Spleen (tissue), 11 donors: Measurements from ENCODE around the gene UFSP2. TPM values are rescaled to one million over a fixed set of nuclear protein-coding genes. Genes with fewer than 3 reads are reported as not detected.

ENCODE experiments used
- DNase-seq: peaks from one replicate; pipeline ENCODE4 v3.0.0-alpha.2; 2020
- H3K27ac ChIP-seq, 8 donors: fragments of 200-600 bp; sonication (generic) in 7 of 8; 1 replicate in 4 of 8; 2 replicates in 4 of 8; pipeline versions ENCODE4 v1.5.0 to v1.8.0; 2016 to 2021; ENCODE audit warnings: inconsistent platforms in 4 of 8, mild to moderate bottlenecking in 4 of 8, moderate library complexity in 1 of 8
- H3K27me3 ChIP-seq, 7 donors: fragments of 200-600 bp; sonication (generic) in 6 of 7; replicated peaks in 1 of 7; 1 replicate in 4 of 7; 2 replicates in 3 of 7; pipeline versions ENCODE4 v1.5.0 to v1.8.0; 2016 to 2021; ENCODE audit warnings: inconsistent platforms in 3 of 7, mild to moderate bottlenecking in 1 of 7
- H3K36me3 ChIP-seq, 6 donors: fragments of 200-600 bp; sonication (generic) in 5 of 6; 1 replicate in 4 of 6; 2 replicates in 2 of 6; pipeline versions ENCODE4 v1.5.0 to v1.8.0; 2016 to 2021; ENCODE audit warnings: inconsistent platforms in 2 of 6
- H3K4me1 ChIP-seq, 6 donors: fragments of 200-600 bp; sonication (generic) in 5 of 6; 1 replicate in 3 of 6; 2 replicates in 3 of 6; pipeline versions ENCODE4 v1.5.0 to v1.8.0; 2016 to 2021; ENCODE audit warnings: inconsistent platforms in 3 of 6
- H3K4me3 ChIP-seq, 8 donors: fragments of 200-600 bp; sonication (generic) in 7 of 8; 1 replicate in 4 of 8; 2 replicates in 4 of 8; pipeline versions ENCODE4 v1.5.0 to v1.8.0; 2016 to 2021; ENCODE audit warnings: inconsistent platforms in 4 of 8, mild to moderate bottlenecking in 4 of 8, moderate library complexity in 2 of 8
- H3K9me3 ChIP-seq, 8 donors: fragments of 200-600 bp; sonication (generic) in 7 of 8; 1 replicate in 4 of 8; 2 replicates in 4 of 8; pipeline versions ENCODE4 v1.5.0 to v1.8.0; 2016 to 2021; ENCODE audit warnings: inconsistent platforms in 4 of 8
- POLR2A ChIP-seq, 3 donors: fragments of 450-650 bp; IDR thresholded peaks; one replicate each; pipeline ENCODE4 v1.5.1; 2017; ENCODE audit warnings: antibody characterized with exemption in 3 of 3, mild to moderate bottlenecking in 1 of 3
- POLR2AphosphoS5 ChIP-seq, 3 donors: sonication (generic); formaldehyde crosslinking; IDR thresholded peaks; one replicate each; pipeline ENCODE4 v1.5.1; 2017; ENCODE audit warnings: antibody characterized with exemption in 3 of 3
- WGBS, 5 donors: extraction: QIAGEN DNeasy Blood & Tissue Kit in 3 of 5; methylation state at CpG; one replicate each; pipeline versions ENCODE4 v1.1.5 to v1.1.7; 2013 to 2018; 5-methylcytosine and 5-hydroxymethylcytosine counted together
- intact Hi-C: fragments of 100-400 bp; cut with DNase I; formaldehyde crosslinking; loops from one replicate; pipeline ENCODE4 v1.15.0; 2023; ENCODE audit warnings: low total_unique reads
- polyA plus RNA-seq, 3 donors: library from polyadenylated mRNA; stranded (reverse); fragments of 200-250 nt; gene quantifications; one replicate each; pipeline ENCODE4 v1.2.1, GENCODE V29; 2013
- total RNA-seq, 7 donors: library from RNA; depleted of rRNA in 3 of 7; stranded (reverse); fragments of >200 nt in 3 of 7; fragmentation: NEBNext Ultra II Directional in 4 of 7; extraction: Animal tissue kit (Norgen Biotek cat#: 25700) in 4 of 7; gene quantifications; one replicate each; pipeline versions ENCODE4 v1.1.0 to v1.2.1, GENCODE V29; 2016 to 2021
- TF ChIP-seq, protein P1 (sequence below), 11 experiments: fragments of 200-600 bp in 7 of 11; fragments of 450-650 bp in 4 of 11; sonication (generic) in 4 of 11; IDR thresholded peaks in 8 of 11; conservative IDR thresholded peaks in 3 of 11; 1 replicate in 7 of 11; 2 replicates in 4 of 11; pipeline versions ENCODE4 v1.4.0 to v1.8.0; 2016 to 2021; ENCODE audit warnings: antibody characterized with exemption in 11 of 11, inconsistent platforms in 4 of 11, mild to moderate bottlenecking in 1 of 11
- donor health status: healthy with polysubstance abuse.
- donor health status: DM: no; HTN: no; CAD: no; lungs with moderate emphysema.
- donor health status: DM: no; HTN: no; CAD: no.
- donor health status: Bipolar disorder and iron deficiency.
- donor health status: healthy.
- donor health status: DM: no; HTN: no; CAD: no.
- donor health status: DM: yes; HTN: yes; CAD: no.

The UFSP2 gene
- total and polyA plus RNA-seq, 10 donors: 11.0 to 44.1 (median 25.0) TPM

DNA sequence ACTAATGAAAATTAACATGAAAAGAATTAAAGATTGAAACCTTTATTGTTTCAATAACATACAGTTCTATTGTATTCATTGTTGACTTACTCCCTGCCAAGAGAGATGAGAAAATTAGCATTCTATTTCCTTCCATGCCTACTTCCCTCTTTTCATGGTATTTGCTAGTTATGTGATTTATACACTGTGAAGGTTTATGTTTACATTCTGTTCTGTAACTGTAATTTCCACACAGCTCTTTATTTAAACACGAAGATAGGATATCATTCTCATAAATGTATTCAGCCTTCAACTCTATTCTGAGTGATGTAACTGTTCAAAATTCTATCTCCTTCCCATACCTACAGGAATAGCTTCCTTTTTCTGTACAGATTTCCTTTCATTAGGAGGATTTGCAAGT, 39.1 kb upstream of the UFSP2 start:
- TF ChIP-seq POLR2A (IDR thresholded peaks at IDR 0.05) (no peak), POLR2AphosphoS5 (IDR thresholded peaks at IDR 0.05) (no peak)
- TF ChIP-seq, protein P1, sequence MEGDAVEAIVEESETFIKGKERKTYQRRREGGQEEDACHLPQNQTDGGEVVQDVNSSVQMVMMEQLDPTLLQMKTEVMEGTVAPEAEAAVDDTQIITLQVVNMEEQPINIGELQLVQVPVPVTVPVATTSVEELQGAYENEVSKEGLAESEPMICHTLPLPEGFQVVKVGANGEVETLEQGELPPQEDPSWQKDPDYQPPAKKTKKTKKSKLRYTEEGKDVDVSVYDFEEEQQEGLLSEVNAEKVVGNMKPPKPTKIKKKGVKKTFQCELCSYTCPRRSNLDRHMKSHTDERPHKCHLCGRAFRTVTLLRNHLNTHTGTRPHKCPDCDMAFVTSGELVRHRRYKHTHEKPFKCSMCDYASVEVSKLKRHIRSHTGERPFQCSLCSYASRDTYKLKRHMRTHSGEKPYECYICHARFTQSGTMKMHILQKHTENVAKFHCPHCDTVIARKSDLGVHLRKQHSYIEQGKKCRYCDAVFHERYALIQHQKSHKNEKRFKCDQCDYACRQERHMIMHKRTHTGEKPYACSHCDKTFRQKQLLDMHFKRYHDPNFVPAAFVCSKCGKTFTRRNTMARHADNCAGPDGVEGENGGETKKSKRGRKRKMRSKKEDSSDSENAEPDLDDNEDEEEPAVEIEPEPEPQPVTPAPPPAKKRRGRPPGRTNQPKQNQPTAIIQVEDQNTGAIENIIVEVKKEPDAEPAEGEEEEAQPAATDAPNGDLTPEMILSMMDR (IDR thresholded peaks at IDR 0.05 in 8 of 11, conservative IDR thresholded peaks at IDR 0.05 in 3 of 11): no peak
- no peaks in the 10 kb centered on the region for H3K9me3 ChIP-seq
- H3K4me3 ChIP-seq: no peak overlapping the region
- peaks cover 0 to 8% (median 0%) of the 10 kb centered on the region in 7 donors for H3K27me3 ChIP-seq
- no peak for DNase-seq
- intact Hi-C loops: no loop called here
- H3K27ac ChIP-seq: no peak overlapping the region
- H3K4me1 ChIP-seq: peaks cover 0 to 3% (median 0%) of the 10 kb centered on the region in 6 donors
- no peaks in the 10 kb centered on the region for H3K36me3 ChIP-seq
- WGBS, 5 donors: 6 to 20% (median 13%) methylated on average over 1 of the region's 1 CpG

DNA sequence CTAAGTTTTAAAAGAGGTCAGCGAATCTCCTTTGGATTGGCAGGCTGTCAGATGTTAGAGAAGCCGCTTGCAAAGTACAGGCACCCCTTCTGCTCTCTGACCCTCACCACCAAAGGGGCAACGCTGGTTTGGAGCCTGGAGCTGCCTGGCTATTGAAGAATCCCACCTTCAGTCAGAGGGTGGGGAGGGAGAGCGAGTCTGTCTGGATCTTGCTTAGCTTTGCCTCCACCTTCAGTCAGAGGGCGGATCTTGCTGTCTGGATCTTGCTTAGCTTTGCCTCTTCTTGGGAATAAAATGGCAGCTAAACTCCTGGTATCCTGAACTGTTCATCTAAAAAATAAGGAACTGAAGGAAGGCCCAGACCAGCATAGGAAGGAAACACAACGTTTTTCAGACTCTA, 38.4 kb upstream of the UFSP2 start:
- Histone ChIP-seq H3K36me3 (no peaks in the 10 kb centered on the region), H3K27ac (no peak overlapping the region), H3K9me3 (no peaks in the 10 kb centered on the region), H3K27me3 (peaks cover 0 to 8% (median 0%) of the 10 kb centered on the region in 7 donors), H3K4me3 (no peak overlapping the region), H3K4me1 (no peaks in the 10 kb centered on the region)
- no peak for DNase-seq
- no peak for TF ChIP-seq POLR2AphosphoS5 (IDR thresholded peaks at IDR 0.05)
- TF ChIP-seq, protein P1 (IDR thresholded peaks at IDR 0.05 in 8 of 11, conservative IDR thresholded peaks at IDR 0.05 in 3 of 11): no peak
- no peak for TF ChIP-seq POLR2A (IDR thresholded peaks at IDR 0.05)
- WGBS, 5 donors: 56 to 72% (median 67%) methylated on average over 6 of the region's 6 CpGs
- intact Hi-C loops: no loop called here

DNA sequence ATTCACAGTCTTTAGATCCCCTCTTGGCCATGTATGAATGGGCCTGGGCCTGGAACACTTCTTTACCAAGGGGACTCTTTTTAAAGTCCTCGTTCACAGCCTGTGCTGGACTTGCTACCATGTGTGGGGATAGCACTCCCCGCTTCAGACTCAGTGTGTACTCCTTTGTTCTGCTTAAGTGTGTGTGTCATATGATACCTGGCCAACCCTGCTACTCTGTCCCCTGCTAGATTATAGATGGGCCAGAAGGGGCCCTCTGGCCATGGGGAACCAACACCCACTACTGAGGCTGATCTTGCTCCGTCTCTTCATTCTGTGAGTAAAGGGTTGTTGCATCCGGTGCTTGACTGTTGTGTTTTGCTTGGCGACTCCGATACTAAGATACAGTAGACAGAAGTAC, 37.8 kb upstream of the UFSP2 start:
- Histone ChIP-seq H3K27me3 (peaks cover 0 to 8% (median 0%) of the 10 kb centered on the region in 7 donors), H3K4me1 (no peaks in the 10 kb centered on the region), H3K36me3 (no peaks in the 10 kb centered on the region), H3K4me3 (no peak overlapping the region), H3K9me3 (no peaks in the 10 kb centered on the region), H3K27ac (no peak overlapping the region)
- WGBS, 5 donors: 90 to 95% (median 94%) methylated on average over 6 of the region's 6 CpGs
- TF ChIP-seq, protein P1 (IDR thresholded peaks at IDR 0.05 in 8 of 11, conservative IDR thresholded peaks at IDR 0.05 in 3 of 11): no peak
- TF ChIP-seq POLR2A (IDR thresholded peaks at IDR 0.05): no peak
- no peak for TF ChIP-seq POLR2AphosphoS5 (IDR thresholded peaks at IDR 0.05)
- intact Hi-C loops: no loop called here
- no peak for DNase-seq

DNA sequence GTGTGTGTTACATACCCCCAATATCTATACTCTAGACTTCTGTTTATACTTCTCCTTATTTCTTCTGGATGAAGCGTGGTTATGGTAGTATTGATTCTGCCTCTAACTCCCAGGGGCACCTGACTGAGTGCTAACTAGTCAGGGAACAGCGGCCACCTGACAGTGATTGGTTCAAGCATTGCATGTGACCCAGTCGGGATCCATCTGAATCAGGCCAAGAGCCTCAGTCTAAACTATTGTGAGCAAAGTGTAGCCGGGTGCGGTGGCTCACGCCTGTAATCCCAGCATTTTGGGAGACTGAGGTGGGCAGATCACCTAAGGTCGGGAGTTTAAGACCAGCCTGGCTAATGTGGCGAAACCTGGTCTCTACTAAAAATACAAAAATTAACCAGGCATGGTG, 35.8 kb upstream of the UFSP2 start:
- no peak for DNase-seq
- intact Hi-C loops: no loop called here
- Histone ChIP-seq H3K4me3 (no peak overlapping the region), H3K27me3 (peaks cover 0 to 8% (median 0%) of the 10 kb centered on the region in 7 donors), H3K36me3 (no peaks in the 10 kb centered on the region), H3K4me1 (no peaks in the 10 kb centered on the region), H3K9me3 (no peaks in the 10 kb centered on the region), H3K27ac (no peak overlapping the region)
- WGBS, 5 donors: 87 to 93% (median 92%) methylated on average over 8 of the region's 8 CpGs
- TF ChIP-seq POLR2A (IDR thresholded peaks at IDR 0.05): no peak
- TF ChIP-seq, protein P1 (IDR thresholded peaks at IDR 0.05 in 8 of 11, conservative IDR thresholded peaks at IDR 0.05 in 3 of 11): no peak
- no peak for TF ChIP-seq POLR2AphosphoS5 (IDR thresholded peaks at IDR 0.05)
